Peyer's patch (tissue), 4 donors: ENCODE measurements around the gene IER3.

Experiments
- POLR2A ChIP-seq, 2 donors: fragments of 450-650 bp; IDR thresholded peaks; one replicate each; pipeline ENCODE4 v1.5.1; 2017; ENCODE audit warnings: antibody characterized with exemption in 2 of 2, mild to moderate bottlenecking in 2 of 2, moderate library complexity in 2 of 2
- TF ChIP-seq, protein P1 (sequence below), 6 experiments: fragments of 450-650 bp in 4 of 6; fragments of 200-600 bp in 2 of 6; sonication (generic) in 1 of 6; IDR thresholded peaks; one replicate each; pipeline ENCODE4 v1.5.1; 2017 to 2019; ENCODE audit warnings: antibody characterized with exemption in 6 of 6, mild to moderate bottlenecking in 3 of 6, moderate library complexity in 1 of 6

DNA sequence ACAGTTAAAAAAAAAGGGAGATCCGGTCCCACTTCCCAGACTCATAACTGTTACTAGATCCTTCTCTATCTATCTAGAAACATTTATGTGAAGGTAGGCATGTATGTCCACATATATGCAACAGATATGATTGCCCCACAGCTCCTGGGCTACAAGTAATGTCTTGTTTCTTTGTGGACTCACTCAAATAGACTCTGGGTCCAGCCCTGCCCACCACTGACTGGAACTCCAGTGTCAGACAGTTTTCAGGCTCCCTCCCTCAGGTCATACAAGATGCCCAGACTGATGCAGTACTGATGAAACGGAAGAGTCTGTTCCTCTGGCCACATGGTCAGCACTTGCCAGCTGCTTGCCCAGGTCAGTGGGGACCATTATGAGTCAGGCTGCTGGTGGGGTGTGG is 30.8 kb upstream of the IER3 start:
- TF ChIP-seq, protein P1, sequence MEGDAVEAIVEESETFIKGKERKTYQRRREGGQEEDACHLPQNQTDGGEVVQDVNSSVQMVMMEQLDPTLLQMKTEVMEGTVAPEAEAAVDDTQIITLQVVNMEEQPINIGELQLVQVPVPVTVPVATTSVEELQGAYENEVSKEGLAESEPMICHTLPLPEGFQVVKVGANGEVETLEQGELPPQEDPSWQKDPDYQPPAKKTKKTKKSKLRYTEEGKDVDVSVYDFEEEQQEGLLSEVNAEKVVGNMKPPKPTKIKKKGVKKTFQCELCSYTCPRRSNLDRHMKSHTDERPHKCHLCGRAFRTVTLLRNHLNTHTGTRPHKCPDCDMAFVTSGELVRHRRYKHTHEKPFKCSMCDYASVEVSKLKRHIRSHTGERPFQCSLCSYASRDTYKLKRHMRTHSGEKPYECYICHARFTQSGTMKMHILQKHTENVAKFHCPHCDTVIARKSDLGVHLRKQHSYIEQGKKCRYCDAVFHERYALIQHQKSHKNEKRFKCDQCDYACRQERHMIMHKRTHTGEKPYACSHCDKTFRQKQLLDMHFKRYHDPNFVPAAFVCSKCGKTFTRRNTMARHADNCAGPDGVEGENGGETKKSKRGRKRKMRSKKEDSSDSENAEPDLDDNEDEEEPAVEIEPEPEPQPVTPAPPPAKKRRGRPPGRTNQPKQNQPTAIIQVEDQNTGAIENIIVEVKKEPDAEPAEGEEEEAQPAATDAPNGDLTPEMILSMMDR (IDR thresholded peaks at IDR 0.05) = no peak
- TF ChIP-seq POLR2A (IDR thresholded peaks at IDR 0.05) = no peak
